GM21423 (cell line): ENCODE results near the gene IMMP2L.

Experiments
- ATAC-seq: cut with Tn5 transposase; IDR thresholded peaks from one replicate; pipeline ENCODE4 v1.9.1; 2021; ENCODE audit warnings: mild to moderate bottlenecking, moderate library complexity; ENCODE audit not compliant: unreplicated experiment

Gene IMMP2L

DNA sequence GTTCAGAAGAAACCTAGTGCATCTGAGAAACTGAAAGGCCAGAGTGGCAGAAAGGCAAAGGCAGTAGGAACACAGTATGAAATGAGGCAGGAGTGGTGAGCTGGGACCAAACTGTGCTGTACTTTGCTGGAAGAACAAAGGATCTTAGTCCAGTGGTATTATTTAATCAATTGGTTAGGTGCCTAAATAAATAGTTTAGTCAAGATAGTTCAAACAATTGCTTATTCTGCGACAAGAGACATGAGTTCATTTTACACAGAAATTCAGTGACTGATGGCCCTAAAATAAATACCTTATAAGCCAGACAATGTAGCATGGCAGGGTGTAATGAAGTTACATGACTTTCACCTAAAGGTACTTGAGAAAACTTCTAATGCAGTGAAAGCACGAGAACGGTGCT is 653.2 kb downstream of the IMMP2L start:
- no peak for ATAC-seq

DNA sequence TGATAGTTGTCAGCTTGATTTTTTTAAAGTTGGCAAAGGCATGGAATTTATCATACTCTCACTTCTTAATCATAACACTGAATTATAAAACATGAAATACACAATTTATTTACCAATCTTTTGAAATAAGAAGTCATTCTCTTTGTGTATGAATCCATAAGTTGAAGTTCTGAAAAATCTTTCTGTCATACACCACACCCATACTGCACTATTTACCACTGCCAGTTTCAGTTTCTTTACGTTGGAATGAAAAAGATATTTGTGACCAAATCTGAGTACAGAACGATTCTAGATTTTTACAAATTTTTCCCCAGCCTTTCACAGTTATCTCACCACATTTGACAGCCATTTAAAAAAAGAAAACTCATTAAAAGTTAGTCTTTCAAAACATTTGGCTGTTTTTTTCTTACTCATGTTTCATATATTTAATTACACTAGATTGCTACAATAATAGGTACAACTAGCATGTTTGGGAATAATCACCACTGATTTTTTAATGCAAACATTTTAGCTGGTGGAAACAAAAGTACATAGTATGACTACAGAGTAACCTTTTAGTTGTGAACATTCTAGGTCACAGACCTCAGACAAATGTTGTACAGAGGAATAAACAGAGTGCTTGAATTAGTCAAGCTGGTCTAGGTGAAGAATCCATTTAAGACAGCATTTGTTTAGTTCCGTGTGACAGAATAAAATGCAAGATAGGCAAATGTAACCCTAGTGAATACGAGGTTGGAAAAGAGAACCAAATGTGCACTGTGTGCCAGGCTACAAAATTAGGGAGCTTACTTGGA is 656.3 kb downstream of the IMMP2L start:
- ATAC-seq, result no peak

DNA sequence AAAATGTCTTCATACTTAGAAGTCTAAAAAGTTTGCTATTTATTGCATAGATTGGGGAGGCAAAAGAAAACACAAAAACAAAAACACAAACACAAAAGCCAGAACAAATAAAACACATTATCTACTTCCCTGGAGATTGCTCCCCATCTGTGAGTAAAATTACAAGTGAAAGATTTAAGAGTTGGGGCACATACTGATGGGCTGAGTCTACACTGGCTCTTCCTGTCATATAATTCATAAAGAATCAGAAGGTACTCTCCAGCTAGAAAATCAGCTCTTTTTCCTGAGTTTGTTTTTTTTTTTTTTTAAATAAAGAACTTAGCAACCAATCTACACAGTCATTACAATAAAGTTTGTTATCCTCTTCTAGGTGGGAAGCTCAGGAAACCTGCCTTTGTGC is 663.8 kb downstream of the IMMP2L start:
- no peak for ATAC-seq

DNA sequence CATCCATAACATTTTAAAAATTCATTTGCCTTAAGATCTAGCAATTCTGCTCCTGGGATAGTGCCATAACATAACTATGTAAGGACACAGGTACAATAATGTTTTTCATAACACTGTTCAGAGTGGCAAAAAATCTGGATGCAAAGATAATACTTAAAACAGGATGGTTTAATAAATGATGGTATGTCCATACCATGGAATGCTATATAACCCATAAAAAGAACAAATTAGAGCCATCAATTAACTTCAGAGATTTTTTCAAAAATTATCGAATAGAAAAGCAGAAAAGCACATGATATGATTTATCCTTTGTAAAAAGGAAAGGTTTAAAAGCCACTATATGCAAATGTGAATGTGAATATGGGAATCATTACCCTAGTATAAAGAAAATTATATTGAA is 664.8 kb downstream of the IMMP2L start:
- no peak for ATAC-seq

DNA sequence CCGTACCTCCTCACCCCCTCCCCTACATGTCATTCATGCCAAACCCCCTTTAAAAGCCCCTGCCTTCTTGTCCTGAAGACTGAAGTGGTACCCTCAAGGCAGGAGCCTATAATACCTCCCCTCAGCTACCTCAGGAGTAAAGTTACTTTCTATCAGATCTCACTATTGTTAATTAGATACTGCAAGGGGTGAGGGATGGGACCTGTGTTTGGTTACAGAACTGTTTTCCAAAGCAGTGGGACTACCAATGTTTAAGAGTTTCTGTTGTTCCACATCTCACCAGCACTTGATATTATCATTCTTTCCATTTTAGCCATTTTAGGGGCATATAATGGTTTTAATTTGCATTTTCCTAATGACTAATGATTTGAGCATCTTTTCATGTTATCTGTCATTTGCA is 668.2 kb downstream of the IMMP2L start:
- no peak for ATAC-seq

DNA sequence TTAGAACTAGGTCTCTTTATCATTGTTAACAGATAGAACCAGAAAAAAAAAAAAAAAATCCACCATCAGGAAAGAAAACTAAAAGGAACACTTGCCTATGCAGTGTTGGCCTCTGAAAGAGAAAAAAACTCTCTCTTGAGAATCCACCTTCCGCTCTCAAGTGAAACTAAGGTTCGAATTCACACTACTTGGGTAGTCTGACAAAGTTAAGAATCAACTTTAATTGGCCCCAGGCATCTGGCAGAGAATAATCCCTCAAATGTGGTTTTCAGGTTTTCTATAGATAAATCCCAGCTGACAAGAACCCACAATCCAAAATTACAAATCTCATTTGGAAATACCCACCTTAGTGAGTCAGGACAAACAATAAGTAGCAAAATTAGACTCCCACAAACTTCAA is 671.1 kb downstream of the IMMP2L start:
- ATAC-seq, result no peak

DNA sequence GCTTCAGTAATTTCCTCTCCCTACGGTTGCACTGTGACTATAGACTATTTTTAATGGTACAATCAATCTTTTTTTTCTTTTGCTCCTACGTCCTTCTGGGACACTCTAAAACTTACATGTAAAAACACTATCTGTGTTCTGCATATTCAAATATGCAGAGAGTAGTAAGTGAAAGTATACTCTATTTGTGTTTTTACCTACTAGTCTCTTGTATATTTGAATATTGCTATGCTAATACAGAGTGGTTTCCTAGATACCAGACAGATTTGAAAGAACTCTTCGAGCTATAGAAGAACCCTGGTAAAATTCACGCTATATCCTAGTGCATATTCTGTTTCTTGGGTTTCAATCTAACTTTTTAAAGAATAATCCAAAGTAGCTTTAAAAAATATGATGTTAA is 672.2 kb downstream of the IMMP2L start:
- ATAC-seq, result no peak

DNA sequence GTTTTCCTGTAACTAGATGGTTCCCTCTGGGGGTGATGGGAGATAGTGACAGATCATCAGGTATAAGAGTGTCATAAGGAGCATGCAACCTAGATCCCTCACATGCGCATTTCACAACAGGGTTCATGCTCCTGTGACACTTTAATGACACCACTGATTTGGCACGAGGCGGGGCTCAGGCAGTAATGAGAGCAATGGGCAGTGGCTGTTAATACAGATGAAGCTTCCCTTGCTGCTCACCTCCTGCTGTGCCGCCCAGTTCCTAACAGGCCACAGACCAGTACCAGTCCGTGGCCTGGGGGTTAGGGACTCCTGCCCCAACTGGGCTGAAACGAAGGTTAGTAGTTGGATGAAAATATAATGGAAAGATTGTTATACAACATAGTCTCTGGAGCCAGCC is 673.0 kb downstream of the IMMP2L start:
- no peak for ATAC-seq

DNA sequence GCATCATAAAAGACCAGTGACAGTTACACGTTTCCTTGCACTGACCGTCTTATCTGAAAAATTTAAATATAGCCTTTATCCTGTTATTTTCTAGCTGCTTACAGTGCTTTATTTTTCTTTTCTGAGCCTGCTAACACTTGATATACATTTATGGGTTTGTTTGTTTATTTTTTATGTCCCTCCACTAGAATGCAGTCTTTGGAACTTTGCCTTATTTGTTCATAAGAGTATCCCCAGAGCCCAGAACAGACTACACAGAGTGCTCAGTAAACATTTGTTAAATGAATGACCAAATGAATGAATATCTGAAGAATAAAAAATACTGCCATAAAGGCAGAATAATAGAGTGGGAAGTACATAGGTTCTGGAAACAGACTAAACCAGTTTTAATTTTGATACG is 673.7 kb downstream of the IMMP2L start:
- ATAC-seq, result no peak

DNA sequence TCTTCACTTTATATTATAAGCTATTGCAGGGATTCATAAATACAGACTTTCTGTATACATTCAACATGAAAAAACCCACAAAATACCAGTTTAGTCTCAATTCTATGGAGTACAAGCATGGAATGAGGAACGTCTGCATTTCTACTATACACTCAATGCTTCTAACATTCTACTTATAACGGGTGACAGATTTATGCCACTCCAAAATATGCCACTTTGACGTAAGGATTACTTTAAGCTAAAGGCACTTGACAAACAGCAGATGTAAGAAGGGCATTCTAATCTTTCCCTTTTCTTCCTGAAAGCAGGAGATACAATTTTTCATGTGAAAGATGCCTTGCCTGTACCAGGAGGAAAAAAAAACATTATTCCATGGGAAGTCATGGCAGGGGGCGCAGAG is 676.8 kb downstream of the IMMP2L start:
- no peak for ATAC-seq

DNA sequence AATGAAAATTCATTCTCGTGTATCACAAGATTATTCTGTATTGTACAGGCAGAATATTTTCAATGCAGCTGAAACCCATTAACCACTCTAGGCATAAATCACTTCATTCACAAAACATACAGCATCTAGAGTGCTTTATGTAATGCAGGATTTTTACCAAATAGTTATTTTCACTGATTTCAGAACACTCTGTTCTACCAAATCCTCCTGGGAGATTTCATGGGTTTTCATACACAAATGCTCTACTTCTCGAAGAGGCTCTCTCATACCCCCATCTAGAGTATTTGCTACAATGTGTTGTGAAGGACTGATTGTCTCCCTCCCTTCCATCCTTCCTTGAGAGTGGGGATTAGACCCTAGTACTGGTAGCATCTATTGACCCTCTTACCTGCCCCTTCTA is 680.6 kb downstream of the IMMP2L start:
- ATAC-seq, result no peak

DNA sequence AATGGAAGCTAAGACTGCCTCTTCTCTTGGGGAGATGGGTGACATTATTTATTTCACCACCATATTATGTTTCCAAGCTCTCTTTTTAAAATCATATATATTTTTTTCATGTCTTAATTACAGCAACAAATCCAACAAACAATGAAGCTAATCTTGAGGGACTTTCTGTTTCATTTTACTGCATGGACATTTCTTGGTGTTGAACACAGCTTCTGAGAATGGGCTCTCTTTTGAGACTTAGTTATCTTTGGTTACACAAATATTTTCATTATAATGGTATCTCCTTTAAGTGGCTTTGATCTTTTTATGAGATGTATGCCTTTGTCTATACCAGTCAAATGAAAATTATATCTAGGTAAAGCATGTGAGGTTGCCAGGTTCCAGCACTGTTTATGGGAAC is 681.3 kb downstream of the IMMP2L start:
- ATAC-seq, result no peak

DNA sequence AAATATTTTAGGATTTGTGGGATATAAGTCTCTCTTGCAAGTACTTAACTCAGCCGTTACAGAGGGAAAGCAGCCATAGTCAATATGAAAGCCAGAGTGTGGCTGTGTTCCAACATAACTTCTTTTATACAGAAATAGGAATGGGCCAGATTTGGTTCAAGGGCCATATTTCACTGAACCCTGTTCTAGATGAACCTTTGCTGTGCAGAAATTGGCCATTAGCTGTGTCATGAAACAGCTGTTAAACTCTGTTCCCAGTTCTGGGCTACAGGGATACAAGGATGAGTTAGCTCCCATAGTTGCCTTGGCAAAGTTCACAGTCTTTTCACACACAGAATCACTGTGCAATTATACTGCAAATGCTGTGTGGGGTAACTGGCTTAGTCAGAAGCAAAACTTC is 685.3 kb downstream of the IMMP2L start:
- ATAC-seq, result no peak

DNA sequence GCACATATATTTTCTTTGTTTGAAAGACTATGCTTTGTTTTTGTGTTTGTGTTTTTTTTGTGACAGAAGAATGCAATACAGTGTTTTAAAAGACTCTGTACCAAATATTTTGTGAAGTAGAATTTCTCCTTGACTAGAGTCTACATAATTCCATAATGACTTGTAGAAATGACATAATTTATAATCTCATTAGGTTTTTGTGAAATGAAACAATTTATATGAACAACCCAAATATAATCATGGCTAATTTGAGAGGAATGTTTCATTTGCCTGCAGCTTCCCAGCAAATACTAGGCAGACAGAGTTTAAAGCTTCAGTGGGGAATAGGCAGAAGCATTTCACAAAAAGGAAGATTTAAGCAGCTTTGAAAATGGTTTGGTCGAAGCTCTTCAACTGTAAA is 686.9 kb downstream of the IMMP2L start:
- no peak for ATAC-seq

DNA sequence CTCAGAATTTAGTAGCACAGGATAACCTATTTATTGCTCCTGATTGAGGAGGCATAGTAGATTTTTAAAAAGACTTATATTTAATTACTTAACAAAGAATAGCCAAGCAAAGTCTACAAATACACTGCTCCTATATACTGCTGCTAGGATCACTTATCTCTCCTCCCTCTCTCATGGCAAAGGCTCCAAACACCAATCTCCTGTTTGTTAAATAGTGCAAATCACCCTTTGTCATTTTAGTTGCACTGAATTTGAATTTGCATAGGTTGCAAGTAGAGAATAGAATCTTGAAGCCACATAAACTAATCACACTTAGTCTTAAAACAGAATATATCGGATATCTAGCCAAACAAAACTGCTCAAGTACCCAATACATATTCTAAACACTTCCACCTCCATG is 690.4 kb downstream of the IMMP2L start:
- ATAC-seq, result no peak

DNA sequence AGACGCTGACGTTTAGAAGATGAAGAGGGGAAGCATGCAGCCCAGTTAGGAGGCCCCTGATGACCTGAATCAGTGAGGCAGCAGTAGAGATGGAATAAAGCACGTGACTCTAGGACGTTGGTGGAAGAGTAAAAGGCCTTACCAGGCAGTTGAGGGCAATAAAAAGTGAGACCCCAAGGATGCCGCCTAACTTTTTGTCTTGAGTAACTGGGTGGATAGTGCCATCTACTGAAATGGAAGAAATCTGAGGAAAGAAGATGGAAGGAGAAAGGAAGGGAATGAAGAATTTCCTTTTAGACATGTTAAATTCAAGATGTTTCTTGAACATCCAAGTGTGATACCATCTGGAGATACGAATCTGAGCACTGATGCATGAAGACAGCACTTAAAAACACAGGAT is 691.4 kb downstream of the IMMP2L start:
- no peak for ATAC-seq

DNA sequence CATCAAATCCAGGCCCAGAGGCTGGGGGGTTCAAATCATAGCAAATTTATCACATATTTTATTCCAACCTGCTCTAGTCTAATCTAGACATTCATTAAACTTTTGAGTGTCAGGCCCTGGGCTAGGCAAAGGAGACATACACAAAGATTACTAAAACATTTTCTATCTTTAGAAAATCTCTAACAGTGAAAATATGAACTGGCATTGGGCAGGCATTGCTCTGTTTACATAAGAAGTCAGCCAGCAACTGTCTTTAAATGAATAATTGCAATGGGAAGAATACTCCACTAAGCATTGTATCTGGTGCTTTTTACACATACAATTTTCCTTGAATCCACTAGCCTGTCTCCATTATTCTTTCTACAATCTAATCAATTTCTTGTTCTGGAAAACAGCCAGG is 693.8 kb downstream of the IMMP2L start:
- no peak for ATAC-seq

DNA sequence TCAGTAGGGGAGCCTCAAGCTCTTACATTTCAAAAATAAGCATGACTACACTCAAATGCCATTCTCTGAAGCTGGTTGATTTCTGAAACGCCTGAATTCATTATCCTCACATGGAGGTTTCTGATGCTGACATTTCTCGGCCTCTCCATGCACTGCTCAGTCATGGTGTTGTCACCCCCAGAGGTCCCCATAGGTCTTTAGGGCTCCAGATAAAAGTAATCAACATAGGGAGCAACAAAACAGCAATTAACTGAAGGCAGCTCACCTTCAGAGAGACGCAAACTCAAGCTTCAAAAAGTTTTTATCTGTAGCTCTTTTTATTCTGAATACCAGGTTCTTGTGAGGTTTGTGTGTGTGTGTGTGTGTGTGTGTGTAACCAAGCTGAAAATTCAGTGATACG is 694.5 kb downstream of the IMMP2L start:
- ATAC-seq, result no peak

DNA sequence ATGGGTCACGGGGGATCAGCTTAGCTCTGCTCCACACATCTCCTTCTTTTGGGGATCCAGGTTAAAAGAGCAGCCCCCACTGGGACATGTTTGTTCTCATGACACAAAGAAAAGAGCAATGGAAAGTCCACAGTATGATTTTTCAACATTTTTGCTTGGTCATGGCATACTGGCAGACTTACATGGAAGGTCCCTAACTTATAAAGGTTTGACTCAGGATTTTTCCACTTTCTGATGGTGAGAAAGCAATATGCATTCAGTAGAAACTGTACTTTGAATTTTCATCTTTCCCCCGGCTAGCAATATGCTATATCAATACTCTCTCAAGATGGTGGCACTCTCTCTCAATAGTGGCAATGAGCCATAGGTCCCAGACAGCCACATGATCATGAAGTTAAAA is 699.0 kb downstream of the IMMP2L start:
- ATAC-seq, result no peak

DNA sequence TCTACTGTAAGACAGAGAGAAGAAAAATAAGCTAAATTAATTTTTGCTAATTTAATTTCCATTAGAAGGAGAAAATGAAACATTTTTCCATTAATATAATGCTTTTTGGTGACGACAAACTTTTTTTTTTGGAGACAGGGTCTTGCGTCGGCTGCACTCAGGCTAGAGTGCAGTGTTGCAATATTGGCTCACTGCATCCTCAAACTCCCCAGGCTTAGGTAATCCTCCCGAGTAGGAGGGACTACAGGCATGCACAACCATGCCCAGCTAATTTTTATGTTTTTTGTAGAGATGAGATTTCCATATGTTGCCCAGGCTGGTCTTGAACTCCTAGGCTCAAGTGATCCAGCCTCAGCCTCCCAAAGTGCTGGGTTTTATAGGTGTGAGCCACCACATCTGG is 701.1 kb downstream of the IMMP2L start:
- no peak for ATAC-seq

DNA sequence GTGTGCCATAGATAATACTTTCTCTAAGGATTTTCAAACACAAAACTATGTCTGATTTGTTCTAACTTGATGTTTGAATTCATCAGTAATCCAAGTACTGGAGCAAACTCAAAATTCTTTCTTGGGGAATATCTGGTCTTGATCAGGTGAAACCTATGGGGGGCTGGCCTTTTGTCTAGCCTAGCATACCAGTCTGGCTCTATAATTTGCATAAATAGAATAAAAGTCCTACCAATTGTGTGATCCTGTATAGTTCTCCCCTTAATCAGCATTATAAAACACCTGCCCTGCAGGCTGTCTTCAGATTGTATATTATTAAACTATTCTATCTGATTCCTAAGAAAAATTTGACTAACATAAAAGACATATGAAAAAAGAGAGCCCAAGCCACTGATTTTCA is 705.2 kb downstream of the IMMP2L start:
- ATAC-seq, result no peak

DNA sequence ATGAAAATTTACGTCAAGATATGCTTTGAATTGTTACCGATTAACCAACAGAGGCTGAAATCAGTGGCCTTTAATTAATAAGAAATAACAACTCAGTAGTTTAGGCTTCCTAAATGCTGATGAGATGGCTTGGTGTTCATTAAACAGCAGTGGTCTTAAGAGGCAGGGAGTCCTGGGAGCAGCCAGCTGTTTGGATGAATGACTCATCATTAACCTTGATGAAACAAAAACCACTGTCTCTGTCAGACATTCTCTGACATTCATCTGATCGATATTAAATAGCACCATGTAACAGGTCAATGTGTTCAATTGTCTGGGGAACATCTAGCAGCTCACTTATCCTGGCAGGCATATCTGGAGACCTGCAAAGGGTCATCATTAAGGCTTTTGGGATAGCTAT is 705.6 kb downstream of the IMMP2L start:
- no peak for ATAC-seq

DNA sequence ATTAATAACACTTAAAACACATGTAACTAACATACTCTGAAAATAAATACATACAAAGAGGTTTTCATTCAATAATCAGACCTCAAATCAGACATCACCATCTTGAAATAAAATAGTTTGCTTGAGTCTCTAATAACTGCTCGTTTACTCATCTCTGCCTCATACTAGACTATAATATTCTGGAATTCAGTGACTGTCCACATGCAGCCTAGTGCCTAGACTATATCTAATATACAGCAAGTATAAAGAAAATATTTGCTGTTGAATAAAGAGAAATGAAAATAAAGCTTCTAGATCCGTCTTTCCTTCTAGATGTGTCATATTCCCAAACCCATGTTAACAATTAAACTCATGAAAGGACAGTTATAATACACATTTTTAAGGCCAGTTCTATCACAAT is 707.6 kb downstream of the IMMP2L start:
- no peak for ATAC-seq
